GM06990 (cell line): ENCODE measurements around the gene TGM1.

ENCODE experiments used
- DNase-seq: peaks from one replicate; pipeline ENCODE4 v3.0.0-alpha.2; 2011; ENCODE audit not compliant: insufficient read length; ENCODE audit errors: extremely low read depth
- H3K27me3 ChIP-seq: replicated peaks from 2 replicates; pipeline ENCODE4 v1.6.0; 2011; ENCODE audit warnings: low read length; ENCODE audit not compliant: control insufficient read depth, insufficient read depth
- H3K36me3 ChIP-seq: 2 replicates; pipeline ENCODE4 v1.5.1; 2011; ENCODE audit warnings: low read length; ENCODE audit not compliant: control insufficient read depth, insufficient read depth
- H3K4me3 ChIP-seq: replicated peaks from 2 replicates; pipeline ENCODE4 v1.5.1; 2011; ENCODE audit warnings: low read depth, mild to moderate bottlenecking, control low read depth, low read length
- TF ChIP-seq, protein P1 (sequence below): IDR thresholded peaks from 2 replicates; pipeline ENCODE4 v1.5.1; 2011; ENCODE audit warnings: low read length, control low read depth, mild to moderate bottlenecking, inconsistent platforms; ENCODE audit not compliant: insufficient read depth, poor library complexity, severe bottlenecking

The TGM1 gene

DNA sequence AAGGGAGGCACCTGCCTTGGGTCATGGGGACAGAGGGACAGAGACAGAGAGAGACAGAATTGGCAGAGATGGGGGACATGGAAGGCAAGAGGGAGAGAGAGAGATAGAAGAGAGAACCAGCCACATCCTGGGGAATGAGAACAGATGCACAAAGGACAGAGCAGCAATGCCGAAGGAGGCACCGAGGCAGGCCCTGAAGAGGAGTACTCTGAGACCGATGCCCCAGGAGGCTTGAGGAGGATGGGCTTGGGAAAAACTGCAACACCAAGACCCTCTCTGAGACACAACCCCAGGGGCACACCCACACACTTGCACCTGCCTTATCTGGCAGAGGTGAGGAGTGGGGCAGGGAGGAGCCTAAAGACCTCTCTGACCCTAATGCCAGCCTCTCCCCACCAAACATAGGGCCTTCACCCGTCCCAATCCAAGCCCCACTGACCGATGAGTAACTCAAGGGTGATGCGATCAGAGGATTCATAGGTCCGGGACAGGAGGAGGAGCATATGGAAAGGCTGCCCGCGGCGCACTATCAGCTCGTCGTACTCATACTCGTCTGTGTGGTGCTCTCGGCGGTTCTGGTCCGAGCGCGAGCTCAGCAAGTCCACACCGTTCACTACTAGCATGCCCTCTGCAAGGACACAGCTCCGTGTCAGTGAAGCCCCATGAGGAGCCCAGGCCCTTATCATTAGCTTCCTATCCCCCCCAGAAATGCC, 1.6 kb downstream of the TGM1 start:
- Histone ChIP-seq H3K27me3 (no peaks in the 10 kb centered on the region), H3K4me3 (no peak overlapping the region), H3K36me3 (peaks cover 13% of the 10 kb centered on the region)
- no peak for DNase-seq
- TF ChIP-seq, protein P1, sequence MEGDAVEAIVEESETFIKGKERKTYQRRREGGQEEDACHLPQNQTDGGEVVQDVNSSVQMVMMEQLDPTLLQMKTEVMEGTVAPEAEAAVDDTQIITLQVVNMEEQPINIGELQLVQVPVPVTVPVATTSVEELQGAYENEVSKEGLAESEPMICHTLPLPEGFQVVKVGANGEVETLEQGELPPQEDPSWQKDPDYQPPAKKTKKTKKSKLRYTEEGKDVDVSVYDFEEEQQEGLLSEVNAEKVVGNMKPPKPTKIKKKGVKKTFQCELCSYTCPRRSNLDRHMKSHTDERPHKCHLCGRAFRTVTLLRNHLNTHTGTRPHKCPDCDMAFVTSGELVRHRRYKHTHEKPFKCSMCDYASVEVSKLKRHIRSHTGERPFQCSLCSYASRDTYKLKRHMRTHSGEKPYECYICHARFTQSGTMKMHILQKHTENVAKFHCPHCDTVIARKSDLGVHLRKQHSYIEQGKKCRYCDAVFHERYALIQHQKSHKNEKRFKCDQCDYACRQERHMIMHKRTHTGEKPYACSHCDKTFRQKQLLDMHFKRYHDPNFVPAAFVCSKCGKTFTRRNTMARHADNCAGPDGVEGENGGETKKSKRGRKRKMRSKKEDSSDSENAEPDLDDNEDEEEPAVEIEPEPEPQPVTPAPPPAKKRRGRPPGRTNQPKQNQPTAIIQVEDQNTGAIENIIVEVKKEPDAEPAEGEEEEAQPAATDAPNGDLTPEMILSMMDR, result no peak

DNA sequence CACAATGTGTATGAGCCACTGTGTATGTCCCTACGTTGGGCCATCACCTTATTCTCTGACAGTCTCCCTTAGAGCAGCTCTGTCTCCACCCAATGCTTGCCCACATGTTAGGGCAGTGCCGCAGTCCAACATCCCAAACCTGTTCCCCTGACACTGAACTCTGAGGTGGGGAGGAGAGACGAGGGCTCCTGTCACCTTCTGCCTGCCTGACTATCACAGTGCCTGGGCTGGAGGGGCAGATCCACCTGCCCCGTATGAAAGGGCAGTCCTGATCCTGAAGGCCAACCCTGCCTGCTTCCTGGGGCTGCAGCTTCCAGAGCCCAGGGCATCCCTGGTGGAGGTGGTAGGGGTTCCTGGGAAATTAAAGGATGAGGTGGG, 2.2 kb downstream of the TGM1 start:
- Histone ChIP-seq H3K36me3 (peaks cover 9% of the 10 kb centered on the region), H3K4me3 (no peak overlapping the region), H3K27me3 (no peaks in the 10 kb centered on the region)
- TF ChIP-seq, protein P1, result no peak
- DNase-seq, result no peak

DNA sequence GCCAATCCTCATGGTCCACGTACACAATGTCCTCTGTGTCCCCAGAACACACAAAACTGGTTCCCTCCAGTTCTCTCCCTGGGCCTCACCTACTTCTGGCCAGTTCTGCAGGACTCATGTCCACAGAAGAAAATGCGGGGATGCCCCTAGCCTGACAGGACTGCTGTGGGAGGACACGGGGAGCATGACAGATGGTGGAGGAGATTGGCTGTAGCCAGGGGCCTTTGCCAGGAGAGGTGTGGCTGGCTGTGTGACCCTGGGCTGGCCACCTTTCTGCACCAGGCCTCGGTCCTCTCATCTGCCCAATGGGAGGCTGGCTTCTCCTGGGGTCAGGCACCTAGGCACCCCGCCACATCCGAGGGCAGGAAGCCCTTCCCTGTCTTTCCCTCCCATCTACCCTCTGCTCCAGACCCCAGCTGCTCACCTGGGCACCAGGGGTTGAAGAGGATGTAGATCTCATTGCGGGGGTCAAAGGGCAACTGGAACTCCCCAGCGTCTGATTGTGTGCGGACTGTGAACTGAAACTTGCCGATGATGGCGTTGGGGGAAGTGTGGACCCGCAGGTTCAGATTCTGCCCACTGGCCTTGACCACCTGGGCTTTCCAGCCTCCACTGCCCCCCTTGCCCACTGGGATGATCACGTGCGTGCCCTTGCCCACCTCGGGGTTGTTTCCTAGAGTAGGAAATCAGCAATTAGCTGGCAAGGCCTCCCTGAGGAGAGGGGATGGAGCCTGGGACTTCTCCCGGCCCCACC, 2.8 kb downstream of the TGM1 start:
- DNase-seq, result no peak
- Histone ChIP-seq H3K4me3 (no peak overlapping the region), H3K36me3 (peaks cover 9% of the 10 kb centered on the region), H3K27me3 (no peaks in the 10 kb centered on the region)
- TF ChIP-seq, protein P1, result no peak

DNA sequence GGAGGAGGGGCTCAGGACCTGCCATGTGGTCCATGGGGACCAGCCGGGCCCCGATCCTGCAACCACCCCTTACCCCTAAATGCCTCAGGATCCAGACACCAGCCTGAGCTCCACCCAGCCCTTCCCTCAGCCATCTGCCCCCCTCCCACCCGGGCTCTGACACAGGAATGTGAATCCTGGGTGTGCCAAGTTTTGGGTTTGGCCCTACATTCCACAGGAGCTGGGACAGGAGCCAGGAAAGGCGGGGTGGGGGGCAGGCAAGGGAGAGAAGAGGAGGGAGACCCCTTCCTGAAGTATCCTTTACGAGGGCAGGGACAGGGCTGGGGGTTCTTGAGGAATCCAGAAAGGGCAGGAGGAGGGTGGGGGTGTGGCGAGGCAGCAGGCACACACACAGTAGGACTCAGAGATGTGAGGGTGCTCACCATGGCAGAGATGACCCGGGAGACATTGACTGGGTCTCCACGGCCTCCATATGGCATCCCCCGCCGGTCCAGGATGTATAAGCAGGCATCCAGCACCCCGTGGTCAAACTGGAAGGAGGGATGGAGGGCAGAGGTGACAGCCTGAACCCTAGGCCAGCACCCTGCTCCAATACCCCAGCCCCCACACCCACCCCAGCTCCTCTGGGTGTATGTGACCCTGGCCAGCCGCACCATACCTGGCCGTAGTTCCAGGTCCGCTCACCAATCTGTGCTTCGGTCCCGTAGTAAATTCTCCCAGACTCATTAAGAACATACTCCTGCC, 3.5 kb downstream of the TGM1 start:
- no peak for DNase-seq
- TF ChIP-seq, protein P1, result no peak
- Histone ChIP-seq H3K27me3 (no peaks in the 10 kb centered on the region), H3K4me3 (no peak overlapping the region), H3K36me3 (peaks cover 16% of the 10 kb centered on the region)

DNA sequence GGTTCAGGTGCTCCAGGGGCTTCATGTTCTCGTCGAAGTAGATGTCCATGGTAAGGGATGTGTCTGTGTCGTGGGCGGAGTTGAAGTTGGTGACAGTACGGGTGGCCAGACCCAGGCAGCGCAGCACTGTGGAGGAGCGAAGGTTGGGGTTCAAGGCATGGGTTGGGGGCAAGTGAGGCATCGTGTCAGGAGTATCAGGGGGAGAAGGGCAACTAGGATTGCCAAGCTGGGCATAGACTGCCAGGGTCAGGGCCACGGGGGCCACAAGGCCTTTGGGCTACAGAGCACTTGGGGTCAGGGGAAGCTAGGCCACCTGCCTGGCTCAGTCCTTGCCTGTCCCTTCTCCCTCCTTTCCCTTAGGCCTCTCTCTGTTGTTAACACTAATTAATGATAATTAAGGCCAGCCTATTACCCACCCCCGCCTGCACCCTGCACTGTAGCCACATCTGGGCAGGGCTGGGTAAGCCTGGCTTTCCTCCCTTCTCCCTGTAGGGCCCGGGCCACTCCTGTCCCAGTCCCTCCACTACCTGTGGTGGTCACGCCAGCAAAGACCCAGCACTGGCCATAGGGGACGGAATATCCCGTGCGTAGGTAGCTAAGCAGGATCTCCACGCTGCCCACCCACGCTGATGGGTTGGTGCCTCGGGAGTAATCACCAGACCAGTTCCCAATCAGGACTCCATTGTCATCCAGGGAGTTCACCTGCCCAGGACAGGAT, 4.3 kb downstream of the TGM1 start:
- Histone ChIP-seq H3K27me3 (no peaks in the 10 kb centered on the region), H3K36me3 (peaks cover 17% of the 10 kb centered on the region), H3K4me3 (no peak overlapping the region)
- TF ChIP-seq, protein P1, result no peak
- DNase-seq, result no peak
